Measurements from ENCODE around the gene ZXDC. TPM values are rescaled to one million over a fixed set of nuclear protein-coding genes. Genes with fewer than 3 reads are reported as not detected.

The ZXDC gene
- total RNA-seq, 1 experiment from 2014 or later: 55.4 TPM

DNA sequence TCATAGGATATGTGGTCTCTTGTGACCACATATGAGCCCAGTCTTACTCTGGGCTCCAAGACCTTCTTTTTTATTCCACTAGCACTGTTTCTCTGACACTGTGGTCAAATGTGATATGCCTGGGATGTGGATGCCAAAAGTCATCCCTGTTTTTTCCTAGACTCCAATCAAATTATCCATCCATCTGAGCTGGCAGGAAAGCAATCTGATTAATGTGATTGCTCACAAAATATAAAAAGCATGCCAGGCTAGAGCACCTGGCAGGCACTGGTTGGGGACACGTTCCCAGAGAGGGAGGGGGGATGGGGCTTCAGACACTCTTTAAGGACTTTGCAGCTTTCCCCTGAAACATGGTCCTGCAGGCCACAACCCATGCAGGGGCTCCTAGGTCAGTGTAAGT, 84.1 kb downstream of the ZXDC start:
- Histone ChIP-seq H3F3A (ENCODE audit: insufficient read depth, low read depth) (no peaks in the 10 kb centered on the region), H3K27me3 (ENCODE audit: insufficient read depth, low read depth) (no peaks in the 10 kb centered on the region), H3K4me2 (no peak overlapping the region), H3K9me3 (ENCODE audit: insufficient read depth, low read depth) (no peaks in the 10 kb centered on the region), H3K4me3 (no peak overlapping the region), H4K20me1 (ENCODE audit: insufficient read depth) (no peaks in the 10 kb centered on the region), H3K36me3 (ENCODE audit: low read depth) (no peaks in the 10 kb centered on the region), H3K79me2 (ENCODE audit: low read depth) (no peaks in the 10 kb centered on the region), H3K4me1 (replicated peaks; ENCODE audit: insufficient read depth) (0 out of 2 replicates have a peak, but pooled peaks cover 11% of the 10 kb centered on the region), H2AFZ (no peak overlapping the region), H3K9me2 (ENCODE audit: insufficient read depth) (no peaks in the 10 kb centered on the region), H3K27ac (no peak overlapping the region)
- TF ChIP-seq EZH2 (IDR thresholded peaks at IDR 0.05; ENCODE audit: low read depth) (no peak), CTCF (conservative IDR thresholded peaks at IDR 0.05) (no peak)
- no TSS peak for BruUV-seq (replicated peaks)
- ChIA-PET POLR2A (ENCODE audit: unreplicated experiment) (no interaction called here), CTCF (interaction anchor here (0.6 kb wide), 1 partner anchor 348 kb away, joined by 3 read pairs; no protein-coding TSS in a partner anchor)
- no peak for DNase-seq
- intact Hi-C loops (cut with micrococcal nuclease; ENCODE audit: unreplicated experiment): no loop called here

DNA sequence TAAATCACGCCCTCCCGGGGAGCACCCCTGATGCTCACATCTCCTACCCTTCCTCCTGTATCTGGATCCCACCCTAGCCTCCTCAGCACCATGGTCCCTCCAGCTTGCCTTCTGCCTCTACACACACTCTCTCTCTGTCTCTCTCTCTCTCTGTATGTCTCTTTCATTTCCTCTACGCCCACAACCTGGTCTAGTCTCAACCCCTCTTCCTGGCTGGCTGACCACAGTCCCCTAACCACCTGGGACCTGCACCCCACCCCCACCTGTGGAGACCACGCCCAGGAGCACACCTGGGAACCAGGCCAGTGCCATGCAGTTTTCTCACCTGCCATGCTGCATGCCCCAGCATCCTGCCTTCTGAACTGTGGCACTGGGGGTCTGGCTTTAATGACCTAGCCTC, 84.9 kb downstream of the ZXDC start:
- Histone ChIP-seq H4K20me1 (ENCODE audit: insufficient read depth) (no peaks in the 10 kb centered on the region), H3K4me2 (no peak overlapping the region), H3K27ac (no peak overlapping the region), H3K4me3 (no peak overlapping the region), H3K36me3 (ENCODE audit: low read depth) (no peaks in the 10 kb centered on the region), H3K4me1 (replicated peaks; ENCODE audit: insufficient read depth) (0 out of 2 replicates have a peak, but pooled peaks cover 11% of the 10 kb centered on the region), H3K79me2 (ENCODE audit: low read depth) (no peaks in the 10 kb centered on the region), H3K9me3 (ENCODE audit: insufficient read depth, low read depth) (no peaks in the 10 kb centered on the region), H2AFZ (no peak overlapping the region), H3K27me3 (ENCODE audit: insufficient read depth, low read depth) (no peaks in the 10 kb centered on the region), H3K9me2 (ENCODE audit: insufficient read depth) (no peaks in the 10 kb centered on the region), H3F3A (ENCODE audit: insufficient read depth, low read depth) (no peaks in the 10 kb centered on the region)
- intact Hi-C loops (cut with micrococcal nuclease; ENCODE audit: unreplicated experiment): no loop called here
- TF ChIP-seq EZH2 (IDR thresholded peaks at IDR 0.05; ENCODE audit: low read depth) (no peak), CTCF (conservative IDR thresholded peaks at IDR 0.05) (no peak)
- no peak for DNase-seq
- ChIA-PET POLR2A (ENCODE audit: unreplicated experiment) (no interaction called here), CTCF (interaction anchor here (0.6 kb wide), 1 partner anchor 347 kb away, joined by 3 read pairs; no protein-coding TSS in a partner anchor)
- no TSS peak for BruUV-seq (replicated peaks)

GRCh38 chr3:126390201-126390600, 85.5 kb downstream of the ZXDC start:
- no peak overlapping the region for H2AFZ ChIP-seq
- H3K27ac ChIP-seq: no peak overlapping the region
- 0 out of 2 replicates have a peak, but pooled peaks cover 11% of the 10 kb centered on the region for H3K4me1 ChIP-seq (replicated peaks; ENCODE audit: insufficient read depth)
- no peaks in the 10 kb centered on the region for H3K27me3 ChIP-seq (ENCODE audit: insufficient read depth, low read depth)
- ChIA-PET CTCF (interaction anchor here (0.7 to 1.2 kb wide), 2 partner anchors 82 to 363 kb away, joined by 3 to 4 read pairs; no protein-coding TSS in a partner anchor), POLR2A (ENCODE audit: unreplicated experiment) (interaction anchor here (0.6 kb wide), 1 partner anchor 191 kb away, joined by 10 read pairs; no protein-coding TSS in a partner anchor)
- intact Hi-C loops (cut with micrococcal nuclease; ENCODE audit: unreplicated experiment): no loop called here
- H3F3A ChIP-seq (ENCODE audit: insufficient read depth, low read depth): no peaks in the 10 kb centered on the region
- TF ChIP-seq CTCF (conservative IDR thresholded peaks at IDR 0.05): no peak
- TF ChIP-seq EZH2 (IDR thresholded peaks at IDR 0.05; ENCODE audit: low read depth): no peak
- no peaks in the 10 kb centered on the region for H3K9me2 ChIP-seq (ENCODE audit: insufficient read depth)
- H3K4me3 ChIP-seq: no peak overlapping the region
- no peaks in the 10 kb centered on the region for H3K9me3 ChIP-seq (ENCODE audit: insufficient read depth, low read depth)
- no peak for DNase-seq
- H3K79me2 ChIP-seq (ENCODE audit: low read depth): no peaks in the 10 kb centered on the region
- BruUV-seq (replicated peaks): no TSS peak
- no peaks in the 10 kb centered on the region for H4K20me1 ChIP-seq (ENCODE audit: insufficient read depth)
- no peak overlapping the region for H3K4me2 ChIP-seq
- H3K36me3 ChIP-seq (ENCODE audit: low read depth): no peaks in the 10 kb centered on the region

All from PC-9 (cell line).